ENCODE measurements around the gene SCYGR3. TPM values are rescaled to one million over a fixed set of nuclear protein-coding genes. Genes with fewer than 3 reads are reported as not detected.

SCYGR3 gene
- total RNA-seq, 1 experiment from 2014 or later: not detected

DNA sequence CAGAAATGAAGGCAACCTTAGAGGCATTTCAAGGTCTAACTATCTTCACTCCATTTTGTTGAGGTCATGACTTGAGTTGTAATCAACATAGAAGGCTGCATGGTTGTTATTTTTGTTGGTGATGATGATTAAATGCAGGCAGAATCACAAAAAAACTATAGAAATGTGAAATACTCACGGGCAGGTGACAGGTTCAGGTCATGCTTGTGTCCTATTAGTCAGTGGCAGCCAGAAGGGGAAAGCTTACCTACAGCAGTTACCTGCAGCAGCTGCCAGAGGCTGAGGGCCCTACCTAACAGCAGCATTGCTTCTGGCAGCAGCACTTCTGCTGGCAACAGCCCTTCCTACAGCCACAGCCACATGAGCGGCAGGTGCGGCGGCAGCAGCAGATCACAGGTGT is 394 bp downstream of the SCYGR3 start:
- BruUV-seq (replicated peaks): no TSS peak
- POLR2A ChIA-PET: no interaction called here

GRCh38 chr2:227613272-227613660 is 1.4 kb downstream of the SCYGR3 start:
- Mint-ChIP-seq H3K4me1 (ENCODE audit: low read depth, unreplicated experiment) (peaks cover 10% of the 10 kb centered on the region), H3K27me3 (ENCODE audit: insufficient read depth, unreplicated experiment) (no peaks in the 10 kb centered on the region), H3K36me3 (ENCODE audit: insufficient read depth, unreplicated experiment) (no peaks in the 10 kb centered on the region), H3K4me3 (ENCODE audit: unreplicated experiment) (no peak overlapping the region), H3K9me3 (ENCODE audit: unreplicated experiment) (no peaks in the 10 kb centered on the region), H3K27ac (ENCODE audit: unreplicated experiment) (no peak overlapping the region)
- no TSS peak for BruUV-seq (replicated peaks)
- H3K36me3 ChIP-seq (ENCODE audit: control insufficient read depth, insufficient read depth, low read length): no peaks in the 10 kb centered on the region
- no peak for DNase-seq
- H3K4me1 ChIP-seq: no peaks in the 10 kb centered on the region
- ChIA-PET POLR2A (no interaction called here), CTCF (interaction anchor here (0.6 kb wide), 1 partner anchor 32 kb away, joined by 3 read pairs; no protein-coding TSS in a partner anchor)
- TF ChIP-seq CTCF (IDR thresholded peaks at IDR 0.05; ENCODE audit: insufficient read depth in 1 of 2, low read depth in 1 of 2, low read length in 1 of 2, severe bottlenecking in 1 of 2, unreplicated experiment in 1 of 2): no peak
- H3K9me3 ChIP-seq: no peaks in the 10 kb centered on the region
- intact Hi-C loops (cut with micrococcal nuclease; ENCODE audit: unreplicated experiment): no loop called here
- H3K27me3 ChIP-seq (replicated peaks; ENCODE audit: control insufficient read depth, insufficient read depth, low read length): no peaks in the 10 kb centered on the region
- no peak overlapping the region for H3K4me3 ChIP-seq (ENCODE audit: low read depth, low read length)

More for the DNA sequence above, 394 bp downstream of the SCYGR3 start:
- no peak for TF ChIP-seq CTCF (IDR thresholded peaks at IDR 0.05; ENCODE audit: insufficient read depth in 1 of 2, low read depth in 1 of 2, low read length in 1 of 2, severe bottlenecking in 1 of 2, unreplicated experiment in 1 of 2)
- Histone ChIP-seq H3K36me3 (ENCODE audit: control insufficient read depth, insufficient read depth, low read length) (no peaks in the 10 kb centered on the region), H3K9me3 (no peaks in the 10 kb centered on the region), H3K27me3 (replicated peaks; ENCODE audit: control insufficient read depth, insufficient read depth, low read length) (no peaks in the 10 kb centered on the region), H3K4me3 (ENCODE audit: low read depth, low read length) (no peak overlapping the region), H3K4me1 (no peaks in the 10 kb centered on the region)
- Mint-ChIP-seq H3K27me3 (ENCODE audit: insufficient read depth, unreplicated experiment) (no peaks in the 10 kb centered on the region), H3K4me1 (ENCODE audit: low read depth, unreplicated experiment) (peaks cover 10% of the 10 kb centered on the region), H3K4me3 (ENCODE audit: unreplicated experiment) (no peak overlapping the region), H3K27ac (ENCODE audit: unreplicated experiment) (no peak overlapping the region), H3K9me3 (ENCODE audit: unreplicated experiment) (no peaks in the 10 kb centered on the region), H3K36me3 (ENCODE audit: insufficient read depth, unreplicated experiment) (no peaks in the 10 kb centered on the region)
- CTCF ChIA-PET: no interaction called here
- no peak for DNase-seq
- intact Hi-C loops (cut with micrococcal nuclease; ENCODE audit: unreplicated experiment): no loop called here

GRCh38 chr2:227612546-227613271 is 1.9 kb downstream of the SCYGR3 start:
- ChIA-PET POLR2A (no interaction called here), CTCF (no interaction called here)
- H3K4me1 ChIP-seq: no peaks in the 10 kb centered on the region
- no peaks in the 10 kb centered on the region for H3K9me3 ChIP-seq
- Mint-ChIP-seq H3K27me3 (ENCODE audit: insufficient read depth, unreplicated experiment) (no peaks in the 10 kb centered on the region), H3K27ac (ENCODE audit: unreplicated experiment) (no peak overlapping the region), H3K36me3 (ENCODE audit: insufficient read depth, unreplicated experiment) (no peaks in the 10 kb centered on the region), H3K9me3 (ENCODE audit: unreplicated experiment) (no peaks in the 10 kb centered on the region), H3K4me3 (ENCODE audit: unreplicated experiment) (no peak overlapping the region), H3K4me1 (ENCODE audit: low read depth, unreplicated experiment) (peaks cover 10% of the 10 kb centered on the region)
- H3K27me3 ChIP-seq (replicated peaks; ENCODE audit: control insufficient read depth, insufficient read depth, low read length): no peaks in the 10 kb centered on the region
- DNase-seq: no peak
- H3K4me3 ChIP-seq (ENCODE audit: low read depth, low read length): no peak overlapping the region
- intact Hi-C loops (cut with micrococcal nuclease; ENCODE audit: unreplicated experiment): no loop called here
- no TSS peak for BruUV-seq (replicated peaks)
- no peak for TF ChIP-seq CTCF (IDR thresholded peaks at IDR 0.05; ENCODE audit: insufficient read depth in 1 of 2, low read depth in 1 of 2, low read length in 1 of 2, severe bottlenecking in 1 of 2, unreplicated experiment in 1 of 2)
- no peaks in the 10 kb centered on the region for H3K36me3 ChIP-seq (ENCODE audit: control insufficient read depth, insufficient read depth, low read length)

Data from Caco-2 (cell line).